GM21529 (cell line): Measurements from ENCODE around the gene ELOVL7.
"Not testable (repeated sequence)": the region's sequence is repeated elsewhere in the genome, so short reads cannot be mapped to it uniquely, and the experiment has no call there.

ENCODE experiments used
- ATAC-seq: cut with Tn5 transposase; IDR thresholded peaks from one replicate; pipeline ENCODE4 v1.9.1; 2021; ENCODE audit not compliant: unreplicated experiment

The ELOVL7 gene

DNA sequence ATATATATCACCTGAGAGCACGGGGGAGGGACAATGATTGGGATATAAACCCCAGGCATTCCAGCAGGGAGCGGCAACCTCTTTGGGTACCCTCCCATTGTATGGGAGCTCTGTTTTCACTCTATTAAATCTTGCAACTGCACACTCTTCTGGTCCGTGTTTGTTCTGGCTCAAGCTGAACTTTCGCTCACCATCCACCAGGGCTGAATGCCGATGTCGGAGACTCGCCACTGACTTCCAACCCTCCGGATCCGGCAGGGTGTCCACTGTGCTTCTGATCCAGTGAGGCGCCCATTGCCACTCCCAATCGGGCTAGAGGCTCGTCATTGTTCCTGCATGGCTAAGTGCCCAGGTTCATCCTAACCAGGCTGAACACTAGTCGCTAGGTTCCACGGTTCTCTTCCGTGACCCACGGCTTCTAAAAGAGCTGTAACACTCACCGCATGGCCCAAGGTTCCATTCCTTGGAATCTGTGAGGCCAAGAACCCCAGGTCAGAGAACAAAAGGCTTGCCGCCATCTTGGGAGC is 48.6 kb downstream of the ELOVL7 start:
- not testable (repeated sequence) for ATAC-seq

DNA sequence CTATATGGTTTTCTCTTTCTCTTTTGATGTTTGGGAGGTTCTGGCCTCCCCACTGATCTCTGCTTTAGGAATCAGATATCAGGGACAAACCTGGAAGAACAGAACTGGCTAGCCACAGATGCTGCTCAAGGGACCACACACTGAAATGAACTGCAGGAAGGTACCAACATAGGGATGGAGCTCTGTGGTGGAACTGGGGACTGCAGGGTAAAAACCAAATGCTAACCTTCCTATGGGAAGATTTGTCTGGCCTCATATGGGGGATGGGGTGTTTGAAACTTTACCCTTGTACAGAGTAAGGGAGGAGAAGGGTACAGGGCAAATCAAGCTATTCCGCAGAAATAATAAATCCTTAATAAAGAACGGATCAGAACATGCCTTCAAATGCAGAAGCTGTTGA is 49.4 kb downstream of the ELOVL7 start:
- no peak for ATAC-seq

DNA sequence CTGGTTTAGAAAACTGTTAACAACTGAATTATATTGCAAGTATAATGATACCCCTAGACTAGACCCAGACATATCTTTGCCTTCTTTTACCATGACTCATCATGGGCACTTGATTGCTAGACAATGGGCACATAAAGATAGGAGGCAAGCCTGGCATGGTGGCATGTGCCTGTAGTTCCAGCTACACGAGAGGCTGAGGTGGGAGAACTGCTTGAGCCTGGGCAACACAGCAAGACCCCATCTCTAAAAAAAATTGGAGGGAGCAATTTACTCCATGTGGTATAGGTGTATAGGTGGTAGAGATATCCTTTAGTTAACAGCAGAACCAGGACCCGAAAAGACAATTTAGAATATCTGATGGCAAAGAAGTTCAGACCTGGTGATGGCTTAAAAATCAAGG is 51.6 kb downstream of the ELOVL7 start:
- no peak for ATAC-seq

DNA sequence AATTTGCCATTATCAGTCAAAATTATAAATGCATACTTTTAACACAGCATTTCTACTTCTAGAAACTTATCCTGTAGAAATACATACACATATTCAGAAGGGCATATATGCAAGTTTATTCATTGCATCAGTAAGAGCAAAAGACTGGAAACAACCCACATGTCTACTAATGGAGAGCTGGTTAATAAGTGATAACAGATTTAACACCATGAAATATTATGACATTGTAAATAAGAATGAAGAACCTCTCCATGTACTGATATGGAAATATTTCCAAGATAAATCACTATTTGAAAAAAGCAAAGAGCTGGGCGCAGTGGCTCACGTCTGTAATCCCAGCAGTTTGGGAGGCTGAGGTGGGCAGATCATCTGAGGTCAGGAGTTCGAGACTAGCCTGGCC is 54.5 kb downstream of the ELOVL7 start:
- ATAC-seq: no peak

DNA sequence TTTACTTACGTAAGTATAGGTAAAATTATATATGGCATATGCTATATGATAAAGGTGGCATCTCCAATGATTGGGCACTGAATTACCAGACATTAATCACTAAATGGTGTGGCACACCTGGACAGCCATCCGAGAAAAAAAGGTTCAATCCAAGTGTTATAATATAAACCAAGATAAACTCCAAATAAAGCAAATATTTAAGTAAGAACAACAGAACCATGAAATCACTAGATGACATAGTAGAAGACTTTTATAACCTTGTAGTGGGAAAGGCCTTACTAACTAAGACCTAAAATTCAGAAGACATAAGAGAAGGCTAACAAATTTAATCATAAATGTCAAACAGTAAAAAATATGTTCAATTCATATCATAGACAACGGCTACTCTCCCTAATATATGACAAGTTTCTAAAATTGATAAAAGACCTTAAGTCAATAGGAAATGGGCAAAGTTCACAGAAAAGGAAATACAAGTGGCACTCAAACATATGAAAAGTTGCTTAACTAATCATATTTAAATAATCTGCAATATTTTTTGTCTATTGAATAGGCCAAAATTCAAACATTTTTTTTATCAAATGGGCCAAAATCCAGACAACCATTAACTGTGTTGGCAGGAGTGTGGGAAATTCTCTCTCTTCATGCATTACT is 55.1 kb downstream of the ELOVL7 start:
- ATAC-seq: no peak

DNA sequence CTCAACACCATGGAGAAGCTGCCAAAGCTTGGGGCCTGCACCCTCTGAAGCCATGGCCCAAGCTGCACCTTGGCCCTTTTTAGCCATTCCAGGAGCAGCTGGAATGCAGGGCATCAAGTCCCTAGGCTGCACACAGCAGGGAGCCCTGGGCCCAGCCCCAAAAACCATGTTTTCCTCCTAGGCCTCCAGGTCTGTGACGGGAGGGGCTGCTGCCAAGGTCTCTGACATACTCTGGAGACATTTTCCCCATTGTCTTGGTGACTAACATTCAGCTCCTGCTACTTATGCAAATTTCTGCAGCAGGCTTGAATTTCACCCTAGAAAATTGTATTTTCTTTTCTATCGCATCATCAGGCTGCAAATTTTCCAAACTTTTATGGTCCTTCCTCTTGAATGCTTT is 64.6 kb downstream of the ELOVL7 start:
- ATAC-seq: no peak

DNA sequence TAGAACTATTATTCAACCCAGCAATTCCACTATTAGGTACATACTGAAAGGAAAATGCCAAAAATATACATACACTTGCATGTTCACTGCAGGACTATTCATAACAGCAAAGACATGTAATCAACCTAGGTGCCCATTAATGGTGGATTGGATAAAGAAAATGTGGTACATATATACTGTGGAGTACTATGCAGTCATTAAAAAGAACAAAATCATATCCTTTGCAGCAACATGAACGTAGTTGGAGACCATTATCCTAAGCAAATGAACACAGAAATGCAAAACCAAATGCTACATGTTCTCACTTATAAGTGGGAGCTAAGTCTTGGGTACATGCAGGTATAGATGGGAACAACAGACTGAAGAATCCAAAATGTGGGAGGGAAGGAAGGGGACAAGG is 67.7 kb downstream of the ELOVL7 start:
- no peak for ATAC-seq

DNA sequence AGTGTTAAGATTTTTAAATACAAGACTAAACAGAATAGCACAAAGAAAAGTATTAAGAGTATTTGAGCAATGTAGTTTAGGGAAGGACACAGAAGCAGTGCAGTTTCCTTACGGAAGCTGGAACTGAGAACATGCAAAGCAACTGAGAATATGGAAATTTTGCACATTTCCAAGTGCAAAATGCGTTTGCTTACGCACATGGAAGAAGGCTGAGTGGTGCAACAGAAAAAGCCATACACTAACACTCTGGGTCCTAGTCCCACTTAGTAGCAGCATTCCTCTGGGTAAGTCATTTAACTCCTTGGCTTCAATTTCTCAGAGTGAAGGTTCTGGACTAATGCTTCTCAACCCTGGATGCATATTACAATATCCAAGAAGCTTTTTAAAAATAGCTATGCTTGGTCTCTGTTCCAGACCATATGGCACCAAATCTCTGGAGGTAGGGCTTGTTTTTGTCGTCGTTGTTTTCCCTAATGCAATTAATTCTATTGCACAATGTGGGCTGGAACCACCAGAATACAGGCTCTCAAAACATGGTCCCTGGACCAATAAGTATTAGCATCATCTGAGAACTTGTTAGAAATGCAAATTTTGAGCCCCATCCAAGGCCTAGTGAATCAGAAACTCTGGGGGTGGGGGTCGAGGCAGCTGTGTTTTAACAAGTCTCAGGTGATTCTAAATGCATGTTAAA is 78.9 kb downstream of the ELOVL7 start:
- ATAC-seq: no peak

DNA sequence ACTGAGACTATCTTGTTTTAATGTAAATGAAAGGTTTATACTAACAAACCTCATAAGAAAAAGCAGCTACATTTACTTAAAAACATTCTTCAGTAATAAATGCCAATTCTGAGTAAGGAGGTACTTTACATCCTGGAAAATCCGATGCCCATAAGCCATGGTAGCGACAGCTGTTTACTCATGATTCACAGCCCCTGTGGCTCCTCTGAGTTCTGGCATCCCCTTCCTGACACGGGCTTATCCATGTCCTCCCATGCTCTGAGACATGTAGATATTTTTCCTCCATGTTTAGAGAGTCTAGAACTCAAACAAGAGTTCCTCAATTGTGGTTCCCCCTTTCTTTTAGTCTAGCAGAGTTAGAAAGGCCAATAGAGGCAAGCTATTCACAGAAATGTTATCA is 81.0 kb downstream of the ELOVL7 start:
- ATAC-seq: no peak

DNA sequence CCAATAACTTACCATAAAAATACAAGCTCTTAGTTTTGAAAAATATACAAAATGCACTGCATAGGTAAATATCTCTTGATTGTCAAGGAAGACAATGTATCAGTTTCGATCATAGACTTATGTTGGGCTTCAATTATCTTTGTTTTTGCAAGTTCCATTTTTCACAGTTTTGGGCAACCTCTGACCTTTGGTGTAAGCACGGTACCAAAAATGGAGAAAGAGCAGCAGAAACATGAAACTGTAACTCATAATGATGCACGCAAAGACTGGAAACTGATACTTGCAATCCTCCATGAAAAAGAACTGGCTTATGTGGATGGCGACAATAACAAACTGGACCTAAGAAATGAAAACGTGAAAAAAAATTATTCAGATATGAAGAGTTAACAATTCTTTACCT is 89.6 kb downstream of the ELOVL7 start:
- no peak for ATAC-seq

DNA sequence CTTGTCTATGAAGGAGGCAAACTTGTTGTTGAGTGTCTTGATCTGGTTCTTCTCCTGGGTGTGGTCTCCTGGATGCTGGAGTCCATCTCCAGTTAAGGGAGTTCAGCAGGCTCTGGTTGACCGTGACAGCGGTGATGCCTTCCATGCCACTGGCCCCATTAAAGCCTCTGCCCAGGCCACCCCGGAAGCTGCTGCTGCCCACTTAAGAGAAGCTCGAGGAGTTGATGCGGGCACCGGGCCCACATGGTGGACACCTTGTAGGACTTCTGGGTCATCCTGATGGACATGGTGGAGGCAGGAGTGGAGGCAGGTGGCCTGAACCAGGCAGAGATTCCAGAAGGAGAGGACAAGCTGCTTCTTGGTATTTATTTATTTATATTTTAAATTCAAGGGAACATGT is 99.4 kb downstream of the ELOVL7 start:
- ATAC-seq: no peak

DNA sequence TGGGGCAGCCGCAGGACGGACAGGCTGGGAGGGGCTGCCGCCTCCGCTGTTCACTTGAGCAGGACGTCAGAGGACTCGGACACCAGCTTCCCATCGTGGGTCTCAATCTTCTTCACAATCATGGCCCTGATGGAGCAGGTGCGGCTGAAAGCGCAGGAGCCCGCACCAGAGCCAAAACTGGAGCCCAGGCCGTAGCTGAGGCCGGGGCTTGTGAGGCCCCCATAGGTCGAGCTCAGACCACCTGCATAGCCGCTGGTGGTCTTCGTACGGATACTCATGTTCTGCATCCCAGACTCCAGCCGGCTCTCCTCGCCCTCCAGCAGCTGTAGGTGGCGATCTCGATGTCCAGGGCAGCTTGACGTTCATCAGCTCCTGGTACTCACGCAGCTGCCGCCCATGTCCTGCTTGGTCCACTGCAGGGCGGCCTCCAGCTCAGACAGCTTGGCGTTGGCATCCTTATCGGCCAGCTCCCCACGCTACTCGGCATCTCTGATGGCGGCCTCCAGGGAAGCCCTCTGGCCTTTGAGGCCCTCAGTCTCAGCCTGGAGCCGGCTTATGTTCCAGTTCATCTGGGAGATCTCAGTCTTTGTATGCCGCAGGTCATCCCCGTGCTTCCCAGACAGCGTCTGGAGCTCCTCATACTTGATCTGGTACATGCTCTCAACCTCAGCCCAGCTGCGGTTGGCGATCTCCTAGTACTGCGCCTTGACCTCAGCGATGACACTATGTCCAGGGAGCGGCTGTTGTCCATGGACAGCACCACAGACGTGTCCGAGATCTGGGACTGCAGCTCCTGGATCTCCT is 100.4 kb downstream of the ELOVL7 start:
- no peak for ATAC-seq

DNA sequence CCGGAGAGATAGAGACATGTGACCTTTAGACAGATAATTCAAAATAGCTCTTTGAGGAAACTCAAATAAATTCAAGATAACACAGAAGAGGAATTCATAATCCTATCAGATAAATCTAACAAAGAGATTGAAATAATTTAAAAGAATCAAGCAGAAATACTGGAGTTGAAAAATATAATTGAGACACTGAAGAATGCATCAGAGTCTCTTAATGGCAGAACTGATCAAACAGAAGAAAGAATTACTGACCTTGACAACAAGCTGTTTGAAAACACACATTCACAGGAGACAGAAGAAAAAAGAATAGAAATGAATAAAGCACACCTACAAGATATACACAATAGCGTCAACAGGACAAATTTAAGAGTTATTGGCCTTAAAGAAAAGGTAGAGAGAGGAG is 103.7 kb downstream of the ELOVL7 start:
- no peak for ATAC-seq

DNA sequence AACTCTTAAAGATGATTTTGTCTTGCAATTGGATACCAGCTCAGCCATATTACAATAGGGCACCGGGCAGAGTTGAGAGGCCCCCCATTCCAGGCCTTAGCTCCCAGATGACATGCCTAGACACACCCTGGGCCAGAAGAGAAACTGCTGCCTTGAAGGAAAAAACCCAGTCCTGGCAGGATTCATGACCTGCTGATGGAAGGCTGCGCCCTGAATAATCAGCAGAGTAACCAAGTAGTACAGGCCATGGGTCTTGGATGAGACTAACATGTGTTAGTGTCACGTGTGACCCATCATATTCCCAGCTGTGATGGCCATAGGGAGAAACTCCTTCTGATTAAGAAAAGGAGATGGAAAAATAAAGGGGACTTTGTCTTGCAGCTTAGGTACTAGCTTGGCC is 105.1 kb downstream of the ELOVL7 start:
- ATAC-seq: no peak

DNA sequence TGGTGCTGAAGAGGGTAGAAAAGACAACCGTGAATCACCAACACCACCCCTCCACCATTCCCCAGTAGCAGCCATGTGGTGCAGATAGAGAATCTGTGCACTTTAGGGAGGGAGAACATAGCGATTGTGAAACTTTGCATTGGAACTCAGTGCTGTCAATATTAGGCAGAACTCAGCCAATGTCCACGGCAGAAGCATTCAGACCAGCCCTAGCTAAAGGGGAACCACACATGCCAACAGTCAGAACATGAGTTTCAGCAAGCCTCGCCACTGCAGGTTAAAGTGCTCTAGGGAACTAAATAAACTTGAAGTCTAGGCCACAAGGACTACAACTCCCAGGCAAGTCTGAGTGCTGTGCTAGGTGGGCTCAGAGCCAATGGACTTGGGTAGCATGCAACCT is 105.6 kb downstream of the ELOVL7 start:
- peak; percentile 52 for ATAC-seq

DNA sequence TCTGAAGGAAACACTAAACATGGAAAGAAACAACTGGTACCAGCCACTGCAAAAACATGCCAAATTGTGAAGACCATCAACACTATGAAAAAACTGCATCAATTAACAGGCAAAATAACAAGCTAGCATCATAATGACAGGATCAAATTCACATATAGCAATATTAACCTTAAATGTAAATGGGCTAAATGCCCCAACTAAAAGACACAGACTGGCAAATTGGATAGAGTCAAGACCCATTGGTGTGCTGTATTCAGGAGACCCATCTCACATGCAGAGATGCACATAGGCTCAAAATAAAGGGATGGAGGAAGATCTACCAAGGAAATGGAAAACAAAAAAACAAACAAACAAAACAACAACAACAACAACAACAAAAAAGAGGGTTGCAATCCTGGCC is 113.2 kb downstream of the ELOVL7 start:
- not testable (repeated sequence) for ATAC-seq

DNA sequence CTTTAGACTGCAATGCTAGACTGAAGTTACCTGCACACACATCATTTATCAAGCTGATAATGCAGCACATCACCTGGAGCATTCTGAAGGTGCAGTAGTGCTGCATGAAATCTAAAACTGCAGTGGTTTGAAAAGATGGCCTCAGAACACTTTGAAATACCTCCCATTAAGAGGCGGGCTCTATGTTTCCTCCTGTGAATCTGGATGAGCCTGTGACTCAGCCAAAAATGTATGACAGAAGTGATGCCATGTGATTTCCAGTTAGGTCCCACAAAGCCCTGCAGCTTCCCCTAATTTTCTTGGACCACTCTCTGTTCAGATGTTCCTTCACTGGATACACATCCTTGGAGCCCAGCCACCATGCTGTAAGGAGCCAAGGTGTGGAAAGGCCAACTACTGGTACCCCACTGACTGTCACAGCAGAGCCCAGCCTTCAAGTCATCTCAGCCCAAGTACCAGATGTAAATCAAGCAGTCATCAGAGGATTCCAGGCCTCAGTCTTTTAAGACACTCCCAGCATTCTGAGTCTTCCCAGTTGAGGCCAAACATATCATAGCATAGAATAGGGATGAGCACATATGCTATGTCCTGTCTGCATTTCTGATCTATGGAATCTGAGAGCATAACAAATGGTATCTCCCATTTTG is 116.9 kb downstream of the ELOVL7 start:
- ATAC-seq: no peak

DNA sequence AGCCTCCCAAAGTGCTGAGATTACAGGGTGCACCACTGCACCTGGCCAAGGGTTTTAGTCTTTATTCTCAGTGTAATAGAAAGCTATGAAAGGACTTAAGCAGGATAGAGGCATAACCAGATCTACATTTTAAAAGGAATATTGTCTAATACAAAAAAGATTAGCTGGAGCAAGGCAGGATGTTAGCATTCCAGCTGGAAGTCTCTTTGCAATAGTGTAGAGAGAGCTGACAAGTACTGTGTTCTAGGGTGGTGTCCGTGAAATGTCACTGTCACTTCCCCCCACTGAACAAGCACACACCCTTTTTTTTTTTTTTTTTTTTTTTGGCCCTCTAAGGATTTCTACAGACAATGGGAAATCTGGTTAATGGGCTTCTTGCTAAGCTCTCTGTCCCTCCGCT is 119.9 kb downstream of the ELOVL7 start:
- no peak for ATAC-seq

DNA sequence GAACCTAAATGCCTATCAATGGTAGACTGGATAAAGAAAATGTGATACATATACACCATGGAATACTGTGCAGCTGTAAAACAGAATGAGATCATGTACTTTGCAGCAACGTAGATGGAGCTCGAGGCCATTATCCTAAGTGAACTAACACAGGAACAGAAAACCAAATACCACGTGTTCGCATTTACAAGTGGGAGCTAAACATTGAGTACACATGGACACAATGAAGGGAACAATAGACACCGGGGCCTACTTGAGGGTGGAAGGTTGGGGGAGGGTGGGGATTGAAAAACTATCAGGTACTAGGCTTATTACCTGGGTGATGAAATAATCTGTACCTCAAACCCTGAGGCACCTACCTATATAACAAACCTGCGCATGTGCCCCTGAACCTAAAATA is 121.7 kb downstream of the ELOVL7 start:
- no peak for ATAC-seq

DNA sequence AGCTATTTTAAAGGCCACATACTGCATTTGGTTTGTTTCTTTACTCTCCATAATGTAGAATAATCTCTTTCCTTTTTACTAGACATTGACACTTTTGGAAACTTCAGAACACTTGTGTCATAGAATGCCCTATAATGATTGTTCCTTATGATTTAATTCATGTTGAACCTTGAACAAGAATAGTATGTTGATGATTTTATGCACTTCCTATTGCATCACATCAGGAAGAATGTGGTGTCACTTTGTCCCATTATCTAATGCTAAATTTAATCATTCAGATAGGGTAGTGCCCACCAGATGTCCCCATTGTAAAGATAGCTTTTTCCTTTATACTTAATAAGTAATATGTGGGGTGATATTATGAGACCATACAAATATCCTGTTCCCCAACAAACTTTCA is 124.7 kb downstream of the ELOVL7 start:
- no peak for ATAC-seq

DNA sequence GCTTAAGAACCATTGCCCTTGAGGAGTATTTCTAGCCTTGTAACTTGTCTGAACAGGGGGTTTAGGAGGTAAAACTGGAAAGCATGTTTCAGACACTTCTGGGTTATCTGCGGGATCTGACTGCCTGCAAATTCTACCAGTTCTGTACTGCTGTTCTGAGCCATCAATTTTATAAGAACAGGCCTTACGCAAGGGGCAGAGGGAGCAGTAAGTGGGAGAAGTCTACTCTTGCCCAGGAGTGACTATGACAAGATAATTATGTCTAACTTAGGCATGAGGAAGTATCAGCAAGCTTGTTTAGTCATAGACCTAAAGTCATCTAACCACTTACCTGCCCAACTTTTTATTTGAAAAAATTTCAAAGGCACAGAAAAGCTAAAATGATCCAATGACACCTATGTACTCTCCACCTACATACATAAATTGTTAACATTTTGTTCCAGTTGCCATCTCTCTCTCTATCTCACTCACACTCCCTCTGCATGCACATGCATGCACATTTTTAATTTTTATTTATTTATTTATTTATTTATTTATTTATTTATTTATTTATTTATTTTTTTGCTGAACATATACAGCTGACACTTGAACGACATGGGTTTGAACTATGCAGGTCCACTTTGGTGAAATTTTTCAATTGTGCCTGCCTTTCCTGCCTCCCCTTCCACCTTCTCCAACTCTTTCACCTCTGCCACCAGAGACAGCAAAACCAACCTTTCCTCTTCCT is 125.7 kb downstream of the ELOVL7 start:
- no peak for ATAC-seq
